ENCODE measurements around the gene NDUFB4.

GRCh38 chr3:120648290-120648689 is 52.2 kb downstream of the NDUFB4 start:
- no peak for TF ChIP-seq CTCF (IDR thresholded peaks at IDR 0.05 in 2 of 3, conservative IDR thresholded peaks at IDR 0.05 in 1 of 3; ENCODE audit: borderline replicate concordance in 1 of 3, insufficient read depth in 1 of 3, low read depth in 2 of 3, low read length in 2 of 3)
- TF ChIP-seq ELF1 (IDR thresholded peaks at IDR 0.05; ENCODE audit: borderline replicate concordance, low read depth): no peak
- no peak for TF ChIP-seq POLR2AphosphoS5 (IDR thresholded peaks at IDR 0.05; ENCODE audit: low read depth, low read length)
- no peak for TF ChIP-seq EZH2 (IDR thresholded peaks at IDR 0.05)
- TF ChIP-seq SIN3A (IDR thresholded peaks at IDR 0.05; ENCODE audit: low read depth): no peak
- no peak for TF ChIP-seq ATF3 (IDR thresholded peaks at IDR 0.05)
- TF ChIP-seq POLR2A (IDR thresholded peaks at IDR 0.05; ENCODE audit: borderline replicate concordance, extremely low read depth, insufficient read depth, insufficient read length): no peak
- TF ChIP-seq JUND (IDR thresholded peaks at IDR 0.05): no peak
- TF ChIP-seq EZH2phosphoT487 (IDR thresholded peaks at IDR 0.05; ENCODE audit: borderline replicate concordance): no peak
- TF ChIP-seq ZFX (IDR thresholded peaks at IDR 0.05): no peak
- TF ChIP-seq CEBPB (IDR thresholded peaks at IDR 0.05; ENCODE audit: low read depth): no peak
